ENCODE measurements around the gene ERICH3. TPM values are rescaled to one million over a fixed set of nuclear protein-coding genes. Genes with fewer than 3 reads are reported as not detected.

ERICH3 gene
- total and polyA plus RNA-seq, 4 donors, result 0.04 to 0.08 (median 0.05) TPM

DNA sequence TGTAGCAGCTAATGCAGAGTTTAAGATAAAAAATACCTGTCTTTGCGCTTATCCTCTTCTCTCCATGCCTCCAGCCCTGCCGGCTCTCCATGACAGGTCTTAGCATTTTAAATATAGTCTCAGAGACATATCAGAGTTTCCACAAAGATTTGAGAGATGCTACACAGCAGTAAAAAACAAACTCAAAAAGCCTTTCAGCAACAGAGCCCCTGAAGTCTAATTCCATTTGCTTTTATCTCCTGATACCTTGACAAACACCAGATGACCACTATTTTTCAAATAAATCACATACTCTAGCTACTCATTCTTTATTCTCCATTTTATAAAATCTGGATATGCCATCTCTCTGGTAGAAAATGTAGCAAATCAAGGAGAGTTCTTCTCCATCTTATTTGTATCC, 81.6 kb downstream of the ERICH3 start:
- Histone ChIP-seq H3K27me3 (ENCODE audit: control insufficient read depth in 4 of 4, insufficient read depth in 4 of 4, low read length in 3 of 4) (no peaks in the 10 kb centered on the region), H3K4me3 (ENCODE audit: low read depth in 1 of 3, low read length in 3 of 3) (no peak overlapping the region), H3K9me3 (ENCODE audit: control insufficient read depth in 4 of 4, low read length in 3 of 4) (no peaks in the 10 kb centered on the region), H3K9ac (ENCODE audit: low read depth in 1 of 2, low read length in 2 of 2) (no peak overlapping the region), H3K4me1 (ENCODE audit: control insufficient read depth in 4 of 4, insufficient read depth in 4 of 4, low read length in 3 of 4) (peaks cover 3 to 19% (median 17%) of the 10 kb centered on the region in 4 donors), H3K36me3 (ENCODE audit: control insufficient read depth in 4 of 4, insufficient read depth in 3 of 4, low read depth in 1 of 4, low read length in 3 of 4) (no peaks in the 10 kb centered on the region), H3K27ac (ENCODE audit: low read depth in 1 of 2, low read length in 2 of 2) (no peak overlapping the region)
- TF ChIP-seq EGR1 (IDR thresholded peaks at IDR 0.05; ENCODE audit: low read depth in 2 of 2), result no peak
- TF ChIP-seq RXRA (IDR thresholded peaks at IDR 0.05), result no peak
- TF ChIP-seq, protein P1, sequence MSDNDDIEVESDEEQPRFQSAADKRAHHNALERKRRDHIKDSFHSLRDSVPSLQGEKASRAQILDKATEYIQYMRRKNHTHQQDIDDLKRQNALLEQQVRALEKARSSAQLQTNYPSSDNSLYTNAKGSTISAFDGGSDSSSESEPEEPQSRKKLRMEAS (IDR thresholded peaks at IDR 0.05), result no peak
- WGBS, result 94% methylated on average over 2 of the region's 2 CpGs
- no peak for DNase-seq (ENCODE audit: low spot score)

DNA sequence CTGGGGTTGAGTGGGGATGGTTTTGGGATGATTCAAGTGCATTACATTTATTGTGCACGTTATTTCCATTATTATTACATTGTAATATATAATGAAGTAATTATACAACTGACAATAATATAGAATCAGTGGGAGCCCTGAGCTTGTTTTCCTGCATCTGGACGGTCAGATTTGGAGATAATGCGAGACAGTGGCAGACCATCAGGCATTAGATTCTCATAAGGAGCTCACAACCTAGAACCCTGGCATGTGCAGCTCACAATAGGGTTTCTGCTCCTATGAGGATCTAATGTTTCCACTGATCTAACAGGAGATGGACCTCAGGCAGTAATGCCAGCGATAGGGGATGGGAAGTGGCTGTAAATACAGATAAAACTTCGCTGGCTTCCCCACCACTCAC, 83.3 kb downstream of the ERICH3 start:
- Histone ChIP-seq H3K27ac (ENCODE audit: low read depth in 1 of 2, low read length in 2 of 2) (no peak overlapping the region), H3K9me3 (ENCODE audit: control insufficient read depth in 4 of 4, low read length in 3 of 4) (no peaks in the 10 kb centered on the region), H3K9ac (ENCODE audit: low read depth in 1 of 2, low read length in 2 of 2) (no peak overlapping the region), H3K4me1 (ENCODE audit: control insufficient read depth in 4 of 4, insufficient read depth in 4 of 4, low read length in 3 of 4) (peaks cover 3 to 22% (median 17%) of the 10 kb centered on the region in 4 donors), H3K4me3 (ENCODE audit: low read depth in 1 of 3, low read length in 3 of 3) (no peak overlapping the region), H3K36me3 (ENCODE audit: control insufficient read depth in 4 of 4, insufficient read depth in 3 of 4, low read depth in 1 of 4, low read length in 3 of 4) (no peaks in the 10 kb centered on the region), H3K27me3 (ENCODE audit: control insufficient read depth in 4 of 4, insufficient read depth in 4 of 4, low read length in 3 of 4) (no peaks in the 10 kb centered on the region)
- TF ChIP-seq GABPA (IDR thresholded peaks at IDR 0.05 in 1 of 2, conservative IDR thresholded peaks at IDR 0.05 in 1 of 2) (no peak), TAF1 (conservative IDR thresholded peaks at IDR 0.05) (no peak), HNF4A (conservative IDR thresholded peaks at IDR 0.05) (no peak), FOXA1 (IDR thresholded peaks at IDR 0.05) (no peak), JUND (IDR thresholded peaks at IDR 0.05) (no peak), NR2F2 (IDR thresholded peaks at IDR 0.05) (no peak), RXRA (IDR thresholded peaks at IDR 0.05) (no peak), EGR1 (IDR thresholded peaks at IDR 0.05; ENCODE audit: low read depth in 2 of 2) (no peak), RAD21 (IDR thresholded peaks at IDR 0.05) (no peak), YY1 (IDR thresholded peaks at IDR 0.05) (no peak), HNF4G (IDR thresholded peaks at IDR 0.05) (no peak), SP1 (IDR thresholded peaks at IDR 0.05) (no peak)
- TF ChIP-seq, protein P2, sequence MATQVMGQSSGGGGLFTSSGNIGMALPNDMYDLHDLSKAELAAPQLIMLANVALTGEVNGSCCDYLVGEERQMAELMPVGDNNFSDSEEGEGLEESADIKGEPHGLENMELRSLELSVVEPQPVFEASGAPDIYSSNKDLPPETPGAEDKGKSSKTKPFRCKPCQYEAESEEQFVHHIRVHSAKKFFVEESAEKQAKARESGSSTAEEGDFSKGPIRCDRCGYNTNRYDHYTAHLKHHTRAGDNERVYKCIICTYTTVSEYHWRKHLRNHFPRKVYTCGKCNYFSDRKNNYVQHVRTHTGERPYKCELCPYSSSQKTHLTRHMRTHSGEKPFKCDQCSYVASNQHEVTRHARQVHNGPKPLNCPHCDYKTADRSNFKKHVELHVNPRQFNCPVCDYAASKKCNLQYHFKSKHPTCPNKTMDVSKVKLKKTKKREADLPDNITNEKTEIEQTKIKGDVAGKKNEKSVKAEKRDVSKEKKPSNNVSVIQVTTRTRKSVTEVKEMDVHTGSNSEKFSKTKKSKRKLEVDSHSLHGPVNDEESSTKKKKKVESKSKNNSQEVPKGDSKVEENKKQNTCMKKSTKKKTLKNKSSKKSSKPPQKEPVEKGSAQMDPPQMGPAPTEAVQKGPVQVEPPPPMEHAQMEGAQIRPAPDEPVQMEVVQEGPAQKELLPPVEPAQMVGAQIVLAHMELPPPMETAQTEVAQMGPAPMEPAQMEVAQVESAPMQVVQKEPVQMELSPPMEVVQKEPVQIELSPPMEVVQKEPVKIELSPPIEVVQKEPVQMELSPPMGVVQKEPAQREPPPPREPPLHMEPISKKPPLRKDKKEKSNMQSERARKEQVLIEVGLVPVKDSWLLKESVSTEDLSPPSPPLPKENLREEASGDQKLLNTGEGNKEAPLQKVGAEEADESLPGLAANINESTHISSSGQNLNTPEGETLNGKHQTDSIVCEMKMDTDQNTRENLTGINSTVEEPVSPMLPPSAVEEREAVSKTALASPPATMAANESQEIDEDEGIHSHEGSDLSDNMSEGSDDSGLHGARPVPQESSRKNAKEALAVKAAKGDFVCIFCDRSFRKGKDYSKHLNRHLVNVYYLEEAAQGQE (IDR thresholded peaks at IDR 0.05), result no peak
- TF ChIP-seq, protein P3, sequence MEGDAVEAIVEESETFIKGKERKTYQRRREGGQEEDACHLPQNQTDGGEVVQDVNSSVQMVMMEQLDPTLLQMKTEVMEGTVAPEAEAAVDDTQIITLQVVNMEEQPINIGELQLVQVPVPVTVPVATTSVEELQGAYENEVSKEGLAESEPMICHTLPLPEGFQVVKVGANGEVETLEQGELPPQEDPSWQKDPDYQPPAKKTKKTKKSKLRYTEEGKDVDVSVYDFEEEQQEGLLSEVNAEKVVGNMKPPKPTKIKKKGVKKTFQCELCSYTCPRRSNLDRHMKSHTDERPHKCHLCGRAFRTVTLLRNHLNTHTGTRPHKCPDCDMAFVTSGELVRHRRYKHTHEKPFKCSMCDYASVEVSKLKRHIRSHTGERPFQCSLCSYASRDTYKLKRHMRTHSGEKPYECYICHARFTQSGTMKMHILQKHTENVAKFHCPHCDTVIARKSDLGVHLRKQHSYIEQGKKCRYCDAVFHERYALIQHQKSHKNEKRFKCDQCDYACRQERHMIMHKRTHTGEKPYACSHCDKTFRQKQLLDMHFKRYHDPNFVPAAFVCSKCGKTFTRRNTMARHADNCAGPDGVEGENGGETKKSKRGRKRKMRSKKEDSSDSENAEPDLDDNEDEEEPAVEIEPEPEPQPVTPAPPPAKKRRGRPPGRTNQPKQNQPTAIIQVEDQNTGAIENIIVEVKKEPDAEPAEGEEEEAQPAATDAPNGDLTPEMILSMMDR (IDR thresholded peaks at IDR 0.05; ENCODE audit: low read depth, low read length, missing input control), result no peak
- TF ChIP-seq, protein P4, sequence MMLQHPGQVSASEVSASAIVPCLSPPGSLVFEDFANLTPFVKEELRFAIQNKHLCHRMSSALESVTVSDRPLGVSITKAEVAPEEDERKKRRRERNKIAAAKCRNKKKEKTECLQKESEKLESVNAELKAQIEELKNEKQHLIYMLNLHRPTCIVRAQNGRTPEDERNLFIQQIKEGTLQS (IDR thresholded peaks at IDR 0.05), result no peak
- TF ChIP-seq, protein P5, sequence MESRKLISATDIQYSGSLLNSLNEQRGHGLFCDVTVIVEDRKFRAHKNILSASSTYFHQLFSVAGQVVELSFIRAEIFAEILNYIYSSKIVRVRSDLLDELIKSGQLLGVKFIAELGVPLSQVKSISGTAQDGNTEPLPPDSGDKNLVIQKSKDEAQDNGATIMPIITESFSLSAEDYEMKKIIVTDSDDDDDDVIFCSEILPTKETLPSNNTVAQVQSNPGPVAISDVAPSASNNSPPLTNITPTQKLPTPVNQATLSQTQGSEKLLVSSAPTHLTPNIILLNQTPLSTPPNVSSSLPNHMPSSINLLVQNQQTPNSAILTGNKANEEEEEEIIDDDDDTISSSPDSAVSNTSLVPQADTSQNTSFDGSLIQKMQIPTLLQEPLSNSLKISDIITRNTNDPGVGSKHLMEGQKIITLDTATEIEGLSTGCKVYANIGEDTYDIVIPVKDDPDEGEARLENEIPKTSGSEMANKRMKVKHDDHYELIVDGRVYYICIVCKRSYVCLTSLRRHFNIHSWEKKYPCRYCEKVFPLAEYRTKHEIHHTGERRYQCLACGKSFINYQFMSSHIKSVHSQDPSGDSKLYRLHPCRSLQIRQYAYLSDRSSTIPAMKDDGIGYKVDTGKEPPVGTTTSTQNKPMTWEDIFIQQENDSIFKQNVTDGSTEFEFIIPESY (IDR thresholded peaks at IDR 0.05), result no peak
- no peak for DNase-seq (ENCODE audit: low spot score)
- WGBS, result 85% methylated on average over 5 of the region's 5 CpGs

All from liver (tissue), 9 donors.